Testis (tissue), 3 donors: ENCODE data around the gene DCTD. TPM values are rescaled to one million over a fixed set of nuclear protein-coding genes. Genes with fewer than 3 reads are reported as not detected.

ENCODE experiments used
- DNase-seq: peaks from one replicate; pipeline ENCODE4 v3.0.0-alpha.2; 2019
- H3K27ac ChIP-seq, 2 donors: fragments of 200-600 bp; sonication (generic); one replicate each; pipeline ENCODE4 v1.5.1; 2019
- H3K27me3 ChIP-seq: fragments of 200-600 bp; sonication (generic); one replicate; pipeline ENCODE4 v1.5.1; 2019
- H3K36me3 ChIP-seq: fragments of 200-600 bp; sonication (generic); one replicate; pipeline ENCODE4 v1.5.1; 2017; ENCODE audit warnings: low read depth; ENCODE audit errors: missing control alignments
- H3K4me1 ChIP-seq: fragments of 200-600 bp; sonication (generic); one replicate; pipeline ENCODE4 v1.5.1; 2019
- H3K4me3 ChIP-seq, 2 donors: fragments of 200-600 bp; sonication (generic); one replicate each; pipeline ENCODE4 v1.5.1; 2017 to 2019
- H3K9me3 ChIP-seq: fragments of 200-600 bp; sonication (generic); one replicate; pipeline ENCODE4 v1.5.1; 2017
- POLR2A ChIP-seq: fragments of 450-650 bp; IDR thresholded peaks from one replicate; pipeline ENCODE4 v1.6.1; 2017; ENCODE audit warnings: antibody characterized with exemption, mild to moderate bottlenecking, moderate library complexity
- WGBS, 2 donors: methylation state at CpG; one replicate each; pipeline ENCODE4 v1.1.5; 2018; 5-methylcytosine and 5-hydroxymethylcytosine counted together
- intact Hi-C: fragments of 100-400 bp; cut with DNase I; formaldehyde crosslinking; loops from one replicate; pipeline ENCODE4 v1.15.1; 2023; ENCODE audit warnings: low total_unique reads
- polyA plus RNA-seq: library from polyadenylated mRNA; stranded (reverse); fragments of 350-450 nt; fragmentation: Illumina TruSeq; extraction: RNeasy Lipid Tissue Mini Kit (QIAGEN cat#74804); gene quantifications from one replicate; pipeline ENCODE4 v1.2.3, GENCODE V29; 2014; ENCODE audit warnings: low read depth, low replicate concordance; ENCODE audit not compliant: insufficient read depth
- total RNA-seq, 2 donors: library from RNA; depleted of rRNA; stranded (reverse); fragments of >200 nt; gene quantifications; one replicate each; pipeline ENCODE4 v1.2.3, GENCODE V29; 2016
- TF ChIP-seq, protein P1 (sequence below), 3 experiments: fragments of 450-650 bp in 2 of 3; fragments of 200-600 bp in 1 of 3; sonication (generic) in 1 of 3; IDR thresholded peaks; one replicate each; pipeline ENCODE4 v1.5.1; 2016 to 2019; ENCODE audit warnings: antibody characterized with exemption in 3 of 3, mild to moderate bottlenecking in 2 of 3, moderate library complexity in 1 of 3

DCTD gene
- total and polyA plus RNA-seq, 3 donors from 2014 or later, result 41.8 to 56.5 (median 45.6) TPM

DNA sequence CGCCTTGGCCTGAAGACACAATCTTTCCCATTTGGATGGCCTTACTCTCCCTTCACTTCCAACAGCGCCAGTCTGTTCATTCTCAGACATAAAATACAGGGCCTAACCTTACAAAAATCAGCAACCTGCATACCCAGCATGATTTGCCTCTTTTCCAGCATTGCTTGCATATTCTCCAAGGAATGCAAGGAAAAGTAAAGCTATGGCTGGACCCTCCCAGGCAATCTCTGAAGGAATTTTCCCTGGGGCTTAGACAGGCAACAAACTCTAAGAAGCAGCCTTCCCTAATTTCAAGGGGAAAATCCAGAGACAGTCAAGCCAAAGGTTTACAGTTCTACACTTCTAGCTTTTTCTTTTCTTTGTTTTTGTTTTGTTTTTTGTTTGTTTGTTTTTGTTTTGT is 3.6 kb downstream of the DCTD start:
- Histone ChIP-seq H3K36me3 (no peaks in the 10 kb centered on the region), H3K4me1 (peaks cover 9% of the 10 kb centered on the region), H3K4me3 (no peak overlapping the region), H3K9me3 (no peaks in the 10 kb centered on the region), H3K27me3 (no peaks in the 10 kb centered on the region), H3K27ac (no peak overlapping the region)
- 93% methylated on average over 2 of the region's 2 CpGs for WGBS, 2 donors
- DNase-seq, result no peak
- TF ChIP-seq POLR2A, result no peak
- intact Hi-C loops, result no loop called here

DNA sequence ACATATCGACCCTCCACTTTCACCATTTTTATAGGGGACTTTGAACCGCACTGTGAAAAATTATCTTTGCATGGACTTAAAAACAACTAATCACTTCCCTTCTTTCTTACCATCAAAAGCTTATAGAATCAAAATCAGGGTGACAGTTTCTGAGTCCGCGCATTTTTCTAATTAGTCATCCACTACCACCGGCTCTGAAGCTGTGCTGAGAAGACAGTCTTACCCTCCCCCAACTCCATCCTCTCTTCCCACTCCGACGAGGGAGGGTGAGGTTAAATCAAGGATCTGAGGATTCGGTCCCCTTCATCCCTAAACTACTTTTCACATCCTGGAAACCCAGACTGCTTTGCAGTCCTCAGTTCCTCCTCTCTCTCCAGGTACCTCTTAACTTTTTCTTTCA is 4.2 kb downstream of the DCTD start:
- H3K27me3 ChIP-seq, result no peaks in the 10 kb centered on the region
- 90 to 91% methylated on average over 8 of the region's 8 CpGs for WGBS, 2 donors
- DNase-seq, result no peak

DNA sequence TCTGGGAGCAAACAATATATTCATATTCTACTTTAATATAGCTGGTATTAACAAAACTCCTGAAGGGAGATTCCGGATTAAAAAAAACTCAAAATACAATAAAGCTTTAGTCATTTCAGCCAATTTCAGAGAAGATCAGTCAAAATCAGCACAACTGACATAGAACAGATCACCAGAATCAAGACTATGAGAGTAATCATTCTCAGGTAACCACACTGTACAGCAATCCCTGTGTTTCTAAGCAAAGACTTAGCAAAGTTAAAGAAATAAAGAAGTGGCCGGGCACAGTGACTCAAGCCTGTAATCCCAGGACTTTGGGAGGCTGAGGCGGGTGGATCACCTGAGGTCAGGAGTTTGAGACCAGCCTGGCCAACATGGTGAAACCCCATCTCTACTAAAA is 9.1 kb downstream of the DCTD start:
- H3K4me1 ChIP-seq, result no peaks in the 10 kb centered on the region
- H3K36me3 ChIP-seq, result no peaks in the 10 kb centered on the region

More for the DNA sequence above, 4.2 kb downstream of the DCTD start:
- H3K27ac ChIP-seq, result no peak overlapping the region
- H3K9me3 ChIP-seq, result no peaks in the 10 kb centered on the region
- peaks cover 4% of the 10 kb centered on the region for H3K4me1 ChIP-seq
- intact Hi-C loops, result no loop called here
- no peak overlapping the region for H3K4me3 ChIP-seq
- no peaks in the 10 kb centered on the region for H3K36me3 ChIP-seq
- no peak for TF ChIP-seq POLR2A
- TF ChIP-seq, protein P1, sequence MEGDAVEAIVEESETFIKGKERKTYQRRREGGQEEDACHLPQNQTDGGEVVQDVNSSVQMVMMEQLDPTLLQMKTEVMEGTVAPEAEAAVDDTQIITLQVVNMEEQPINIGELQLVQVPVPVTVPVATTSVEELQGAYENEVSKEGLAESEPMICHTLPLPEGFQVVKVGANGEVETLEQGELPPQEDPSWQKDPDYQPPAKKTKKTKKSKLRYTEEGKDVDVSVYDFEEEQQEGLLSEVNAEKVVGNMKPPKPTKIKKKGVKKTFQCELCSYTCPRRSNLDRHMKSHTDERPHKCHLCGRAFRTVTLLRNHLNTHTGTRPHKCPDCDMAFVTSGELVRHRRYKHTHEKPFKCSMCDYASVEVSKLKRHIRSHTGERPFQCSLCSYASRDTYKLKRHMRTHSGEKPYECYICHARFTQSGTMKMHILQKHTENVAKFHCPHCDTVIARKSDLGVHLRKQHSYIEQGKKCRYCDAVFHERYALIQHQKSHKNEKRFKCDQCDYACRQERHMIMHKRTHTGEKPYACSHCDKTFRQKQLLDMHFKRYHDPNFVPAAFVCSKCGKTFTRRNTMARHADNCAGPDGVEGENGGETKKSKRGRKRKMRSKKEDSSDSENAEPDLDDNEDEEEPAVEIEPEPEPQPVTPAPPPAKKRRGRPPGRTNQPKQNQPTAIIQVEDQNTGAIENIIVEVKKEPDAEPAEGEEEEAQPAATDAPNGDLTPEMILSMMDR (IDR thresholded peaks at IDR 0.05), result no peak

DNA sequence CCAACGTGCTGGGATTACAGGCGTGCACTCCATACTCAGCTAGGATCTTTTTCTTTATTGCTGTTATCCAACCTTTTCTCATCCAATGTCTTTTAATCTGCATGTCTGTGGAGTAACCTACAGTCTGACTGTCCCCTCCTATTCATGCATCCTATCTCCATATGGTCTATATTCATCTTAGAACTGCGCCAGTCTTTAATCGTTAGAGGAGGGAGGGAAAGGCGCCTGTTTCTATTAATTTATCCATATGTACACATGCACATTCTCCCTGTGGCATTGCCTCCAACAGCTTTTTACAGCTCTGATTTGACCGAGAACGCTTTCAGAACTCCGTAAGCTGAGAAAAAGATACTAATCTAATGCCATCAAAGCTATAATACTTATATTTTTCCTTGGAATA is 9.8 kb downstream of the DCTD start:
- intact Hi-C loops, result no loop called here
- no peaks in the 10 kb centered on the region for H3K36me3 ChIP-seq
- H3K4me3 ChIP-seq, result no peak overlapping the region
- no peaks in the 10 kb centered on the region for H3K27me3 ChIP-seq
- no peaks in the 10 kb centered on the region for H3K4me1 ChIP-seq
- DNase-seq, result no peak
- H3K27ac ChIP-seq, result no peak overlapping the region
- no peaks in the 10 kb centered on the region for H3K9me3 ChIP-seq
- WGBS, 2 donors, result 96 to 98% methylated on average over 8 of the region's 8 CpGs
- TF ChIP-seq POLR2A, result no peak
- TF ChIP-seq, protein P1 (IDR thresholded peaks at IDR 0.05), result no peak

More for the DNA sequence above, 9.1 kb downstream of the DCTD start:
- Histone ChIP-seq H3K27ac (no peak overlapping the region), H3K9me3 (no peaks in the 10 kb centered on the region), H3K27me3 (no peaks in the 10 kb centered on the region), H3K4me3 (no peak overlapping the region)
- intact Hi-C loops, result no loop called here
- no peak for DNase-seq
- 81 to 100% methylated on average over 3 of the region's 3 CpGs for WGBS, 2 donors
- TF ChIP-seq, protein P1 (IDR thresholded peaks at IDR 0.05), result no peak
- TF ChIP-seq POLR2A, result no peak

DNA sequence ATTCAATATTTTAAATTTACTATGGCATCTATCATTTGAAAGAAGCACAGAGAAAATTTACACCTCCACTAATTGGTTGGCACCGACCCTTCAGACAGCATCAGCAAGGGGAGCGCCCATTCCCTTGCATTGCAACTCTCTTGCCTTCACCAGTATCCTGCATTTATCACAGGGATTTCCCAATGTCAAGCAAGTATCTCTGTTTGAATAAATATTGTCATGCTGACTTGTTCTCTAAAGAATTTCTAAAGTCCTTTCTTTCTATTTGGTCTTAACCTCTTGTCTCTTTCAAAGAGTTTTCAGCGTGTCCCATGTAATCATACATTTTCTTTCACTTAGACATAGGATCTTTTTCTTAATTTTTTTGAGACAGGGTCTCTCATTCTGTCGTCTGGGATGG is 10.4 kb downstream of the DCTD start:
- Histone ChIP-seq H3K27ac (no peak overlapping the region), H3K27me3 (no peaks in the 10 kb centered on the region), H3K36me3 (no peaks in the 10 kb centered on the region), H3K9me3 (no peaks in the 10 kb centered on the region), H3K4me3 (no peak overlapping the region), H3K4me1 (no peaks in the 10 kb centered on the region)
- DNase-seq, result no peak
- TF ChIP-seq POLR2A, result no peak
- TF ChIP-seq, protein P1 (IDR thresholded peaks at IDR 0.05), result no peak
- intact Hi-C loops, result no loop called here
- WGBS, 2 donors, result 92% methylated on average over 4 of the region's 4 CpGs
